GM18511 (cell line): Measurements from ENCODE around the gene ALDH9A1.

ENCODE experiments used
- ATAC-seq: cut with Tn5 transposase; IDR thresholded peaks from one replicate; pipeline ENCODE4 v1.9.1; 2021; ENCODE audit warnings: mild to moderate bottlenecking, moderate library complexity; ENCODE audit not compliant: unreplicated experiment

ALDH9A1 gene

GRCh38 chr1:165628147-165628822 is 70.1 kb downstream of the ALDH9A1 start:
- no peak for ATAC-seq

- no peak for ATAC-seq
These were observed 73.9 kb downstream of the ALDH9A1 start for GRCh38 chr1:165624441-165624840.

GRCh38 chr1:165623624-165624023 is 74.7 kb downstream of the ALDH9A1 start:
- no peak for ATAC-seq

- no peak for ATAC-seq
These were observed 78.7 kb downstream of the ALDH9A1 start for GRCh38 chr1:165619647-165620151.

GRCh38 chr1:165616987-165617546 is 81.3 kb downstream of the ALDH9A1 start:
- no peak for ATAC-seq

GRCh38 chr1:165616054-165616612 is 82.2 kb downstream of the ALDH9A1 start:
- no peak for ATAC-seq
